AG09319 (cell line): Measurements from ENCODE around the gene THBS2.

Source experiments
- DNase-seq: peaks from one replicate; pipeline ENCODE4 v3.0.0-alpha.2; 2010; ENCODE audit warnings: low read depth; ENCODE audit errors: extremely low read depth
- TF ChIP-seq, protein P1 (sequence below): IDR thresholded peaks from 2 replicates; pipeline ENCODE4 v1.5.1; 2011; ENCODE audit warnings: low read depth, mild to moderate bottlenecking, inconsistent platforms, low read length, moderate library complexity

The THBS2 gene

GRCh38 chr6:169224716-169225115 lies 28.9 kb downstream of the THBS2 start:
- DNase-seq = no peak

DNA sequence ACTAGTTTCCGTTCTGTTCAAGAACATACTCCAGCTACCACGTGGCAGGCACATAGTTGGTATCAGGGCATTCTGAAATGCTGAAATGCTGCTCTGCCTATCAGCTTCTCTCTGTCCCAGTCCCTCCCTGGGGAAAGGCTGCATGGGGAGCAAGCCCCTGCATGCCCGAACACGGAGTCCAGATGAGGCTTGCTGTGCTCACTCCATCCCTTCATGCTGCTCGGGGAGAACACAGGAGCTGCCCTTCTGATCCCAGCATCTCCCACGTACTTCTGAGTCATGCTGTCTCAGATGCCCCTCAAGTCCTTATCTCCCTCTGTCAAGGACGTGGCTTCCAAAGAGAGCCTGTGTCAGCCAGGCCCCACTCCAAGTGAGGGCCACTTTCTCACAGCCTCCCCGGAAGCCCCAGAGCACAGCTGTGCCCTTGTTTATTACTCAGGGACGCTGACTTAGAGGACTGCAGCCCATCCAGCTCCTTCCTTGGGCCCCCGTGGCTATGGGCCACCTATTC lies 29.4 kb downstream of the THBS2 start:
- TF ChIP-seq, protein P1, sequence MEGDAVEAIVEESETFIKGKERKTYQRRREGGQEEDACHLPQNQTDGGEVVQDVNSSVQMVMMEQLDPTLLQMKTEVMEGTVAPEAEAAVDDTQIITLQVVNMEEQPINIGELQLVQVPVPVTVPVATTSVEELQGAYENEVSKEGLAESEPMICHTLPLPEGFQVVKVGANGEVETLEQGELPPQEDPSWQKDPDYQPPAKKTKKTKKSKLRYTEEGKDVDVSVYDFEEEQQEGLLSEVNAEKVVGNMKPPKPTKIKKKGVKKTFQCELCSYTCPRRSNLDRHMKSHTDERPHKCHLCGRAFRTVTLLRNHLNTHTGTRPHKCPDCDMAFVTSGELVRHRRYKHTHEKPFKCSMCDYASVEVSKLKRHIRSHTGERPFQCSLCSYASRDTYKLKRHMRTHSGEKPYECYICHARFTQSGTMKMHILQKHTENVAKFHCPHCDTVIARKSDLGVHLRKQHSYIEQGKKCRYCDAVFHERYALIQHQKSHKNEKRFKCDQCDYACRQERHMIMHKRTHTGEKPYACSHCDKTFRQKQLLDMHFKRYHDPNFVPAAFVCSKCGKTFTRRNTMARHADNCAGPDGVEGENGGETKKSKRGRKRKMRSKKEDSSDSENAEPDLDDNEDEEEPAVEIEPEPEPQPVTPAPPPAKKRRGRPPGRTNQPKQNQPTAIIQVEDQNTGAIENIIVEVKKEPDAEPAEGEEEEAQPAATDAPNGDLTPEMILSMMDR = no peak
- no peak for DNase-seq

More at GRCh38 chr6:169224716-169225115, 28.9 kb downstream of the THBS2 start:
- TF ChIP-seq, protein P1 = no peak; the same call in 1 of the 2 replicates

DNA sequence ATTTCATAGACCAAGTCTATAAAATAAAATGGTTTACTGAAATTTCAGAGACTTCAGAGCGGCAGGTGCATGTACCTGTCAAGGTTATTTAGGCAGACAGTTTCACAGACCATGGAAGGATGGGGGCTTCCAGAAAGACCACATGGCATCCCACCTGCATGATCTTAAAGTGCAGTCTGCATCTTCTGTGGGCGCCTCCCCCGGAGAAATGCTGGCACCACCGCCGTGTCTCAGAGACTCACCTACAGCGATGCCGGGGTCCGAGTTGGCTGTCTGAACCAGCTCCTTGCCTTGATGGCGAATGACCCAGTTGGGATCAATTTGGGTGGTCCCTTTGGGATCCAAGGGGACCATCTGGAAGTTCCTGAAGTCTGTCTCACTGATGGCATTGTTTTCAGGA lies 30.6 kb downstream of the THBS2 start:
- DNase-seq = no peak
- TF ChIP-seq, protein P1 = no peak

DNA sequence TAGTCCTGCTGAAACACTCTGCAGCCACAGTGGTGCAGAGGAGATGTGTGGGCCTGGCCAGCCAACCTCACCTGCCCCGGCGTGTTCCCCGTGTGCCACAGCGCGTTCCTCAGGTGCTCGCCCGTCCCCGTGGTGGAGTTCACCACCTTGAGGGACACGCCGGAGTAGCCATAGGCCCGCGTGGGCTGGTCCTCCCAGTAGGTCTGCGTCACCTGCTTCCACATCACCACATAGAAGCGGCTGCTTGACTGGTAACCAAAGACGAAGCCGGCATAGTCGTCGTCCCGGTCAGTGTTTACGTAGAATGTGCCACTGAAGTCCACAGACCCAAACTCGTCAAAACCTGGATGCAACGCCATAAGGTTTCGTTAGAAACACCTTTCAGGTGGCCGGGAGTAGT lies 31.5 kb downstream of the THBS2 start:
- TF ChIP-seq, protein P1 = no peak
- DNase-seq = no peak

DNA sequence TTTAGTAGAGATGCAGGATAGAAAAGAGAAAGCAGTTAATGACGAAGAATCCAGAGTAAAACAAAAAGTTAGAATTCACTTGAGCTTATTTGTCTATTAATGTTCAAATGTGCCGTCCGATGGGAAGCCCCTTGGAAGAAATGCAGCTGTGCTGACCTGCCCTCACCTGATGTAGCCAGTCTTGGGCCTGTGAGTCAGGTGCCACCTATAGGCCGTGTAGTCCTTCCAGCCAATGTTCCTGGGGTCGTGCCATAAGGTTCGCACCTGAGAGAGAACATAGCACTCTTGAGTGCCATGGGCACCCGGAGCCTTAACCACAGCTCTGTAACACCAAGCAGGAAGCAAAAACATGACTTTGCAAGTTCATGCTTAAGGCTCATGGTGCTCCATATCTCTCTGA lies 32.4 kb downstream of the THBS2 start:
- no peak for DNase-seq
- TF ChIP-seq, protein P1 = no peak

GRCh38 chr6:169220068-169220964 lies 33.3 kb downstream of the THBS2 start:
- DNase-seq = no peak
- TF ChIP-seq, protein P1 = no peak

GRCh38 chr6:169217972-169218371 lies 35.7 kb downstream of the THBS2 start:
- TF ChIP-seq, protein P1 = no peak

More at GRCh38 chr6:169217972-169218371, 35.7 kb downstream of the THBS2 start:
- no peak for DNase-seq
